HCT116 (cell line): Measurements from ENCODE around the gene PIK3C2A. TPM values are rescaled to one million over a fixed set of nuclear protein-coding genes. Genes with fewer than 3 reads are reported as not detected.

Experiments used
- ATAC-seq: fragments of 200-7000 bp; cut with Tn5 transposase; 2 replicates; pipeline ENCODE4 v1.9.1; 2020; ENCODE audit warnings: mild to moderate bottlenecking, moderate library complexity
- BruUV-seq: library from RNA; stranded (reverse); fragments of 400-500 nt; replicated peaks from 2 replicates; lab custom pipeline; 2021; lab: Mats Ljungman, UMichigan
- CTCF ChIA-PET: fragments of 300-600 bp; sonication (Branson Sonifier 250); formaldehyde crosslinking; loops from one replicate; lab custom pipeline; 2021; ENCODE audit warnings: antibody characterized with exemption; lab: Charles Lee
- POLR2A ChIA-PET: fragments of 300-600, 350-600 bp; sonication (Branson Sonifier 250); formaldehyde crosslinking; loops from one replicate; lab custom pipeline; 2021; ENCODE audit warnings: antibody characterized with exemption; lab: Charles Lee
- RAD21 ChIA-PET, 2 experiments: fragments of 300-600 bp; sonication (Branson Sonifier 250); formaldehyde crosslinking; loops; one replicate each; lab custom pipeline; 2023; ENCODE audit warnings: low total read pairs in 2 of 2; ENCODE audit not compliant: uncharacterized antibody in 2 of 2, unreplicated experiment in 2 of 2, low non-redundant PET in 1 of 2; lab: Charles Lee
- DNase-seq: peaks from one replicate; pipeline ENCODE4 v3.0.0-alpha.2; 2010; ENCODE audit warnings: low read depth, low spot score
- H2AFZ ChIP-seq: fragments of 200-600 bp; shearing (Covaris generic), sonication (generic); 2 replicates; pipeline ENCODE4 v1.6.1; 2017; ENCODE audit warnings: low read depth, mixed run types, mixed read lengths, antibody characterized with exemption, low read length; ENCODE audit not compliant: poor library complexity, severe bottlenecking
- H3K27ac ChIP-seq: 2 replicates; pipeline ENCODE4 v1.5.1; 2012; ENCODE audit warnings: low read depth, low read length
- H3K27me3 ChIP-seq: fragments of 200-600 bp; sonication (generic); 2 replicates; pipeline ENCODE4 v1.6.1; 2016; ENCODE audit warnings: mixed run types, low read length, mixed read lengths; ENCODE audit not compliant: insufficient read depth
- H3K36me3 ChIP-seq, 2 experiments: fragments of 200-500 bp in 1 of 2; fragments of 200-600 bp in 1 of 2; sonication (Bioruptor generic) in 1 of 2; sonication (generic) in 1 of 2; 2 replicates each; pipeline versions ENCODE4 v1.5.1 to v1.6.1; 2014 to 2016; ENCODE audit warnings: low read length in 2 of 2, inconsistent platforms in 1 of 2, mixed read lengths in 1 of 2, mixed run types in 1 of 2; ENCODE audit not compliant: insufficient read depth in 2 of 2, control insufficient read depth in 1 of 2
- H3K4me1 ChIP-seq, 2 experiments: fragments of 200-600 bp in 1 of 2; sonication (generic) in 1 of 2; 2 replicates each; pipeline versions ENCODE4 v1.5.1 to v1.6.1; 2012 to 2017; ENCODE audit warnings: low read length in 2 of 2, inconsistent platforms in 1 of 2, mild to moderate bottlenecking in 1 of 2, mixed read lengths in 1 of 2, mixed run types in 1 of 2, moderate library complexity in 1 of 2; ENCODE audit not compliant: insufficient read depth in 2 of 2, control insufficient read depth in 1 of 2
- H3K4me2 ChIP-seq: fragments of 200-600 bp; sonication (generic); 2 replicates; pipeline ENCODE4 v1.6.1; 2017; ENCODE audit warnings: mixed run types, low read length, mixed read lengths
- H3K4me3 ChIP-seq, 2 experiments: fragments of 200-600 bp in 1 of 2; sonication (generic) in 1 of 2; replicated peaks in 1 of 2; 2 replicates each; pipeline ENCODE4 v1.5.1; 2011 to 2016; ENCODE audit warnings: low read length in 2 of 2, control low read depth in 1 of 2, low read depth in 1 of 2, mild to moderate bottlenecking in 1 of 2, mixed read lengths in 1 of 2, mixed run types in 1 of 2
- H3K79me2 ChIP-seq: fragments of 200-600 bp; sonication (generic); 2 replicates; pipeline ENCODE4 v1.6.1; 2017; ENCODE audit warnings: mild to moderate bottlenecking, mixed run types, low read length, moderate library complexity, mixed read lengths; ENCODE audit not compliant: insufficient read depth
- H3K9ac ChIP-seq: fragments of 200-600 bp; sonication (generic); 2 replicates; pipeline ENCODE4 v1.6.1; 2016; ENCODE audit warnings: low read length, mixed read lengths
- H3K9me2 ChIP-seq: fragments of 200-600 bp; sonication (generic), shearing (Covaris generic); 2 replicates; pipeline ENCODE4 v1.6.1; 2017; ENCODE audit warnings: mixed run types, mild to moderate bottlenecking, moderate library complexity; ENCODE audit not compliant: insufficient read depth
- H3K9me3 ChIP-seq, 2 experiments: fragments of 200-500 bp in 1 of 2; fragments of 200-600 bp in 1 of 2; sonication (Bioruptor generic) in 1 of 2; sonication (generic) in 1 of 2; 2 replicates each; pipeline ENCODE4 v1.6.1; 2014 to 2017; ENCODE audit warnings: low read length in 2 of 2, mixed read lengths in 2 of 2, inconsistent platforms in 1 of 2, low read depth in 1 of 2, mild to moderate bottlenecking in 1 of 2, mixed run types in 1 of 2, moderate library complexity in 1 of 2; ENCODE audit not compliant: control insufficient read depth in 1 of 2, insufficient read depth in 1 of 2
- H4K20me1 ChIP-seq: fragments of 200-600 bp; sonication (generic), shearing (Covaris generic); 2 replicates; pipeline ENCODE4 v1.6.1; 2017; ENCODE audit warnings: mixed run types, mild to moderate bottlenecking, moderate library complexity; ENCODE audit not compliant: insufficient read depth
- CBX3 ChIP-seq: IDR thresholded peaks from 2 replicates; pipeline ENCODE4 v1.6.1; 2012; ENCODE audit warnings: low read depth
- EGR1 ChIP-seq: IDR thresholded peaks from 2 replicates; pipeline ENCODE4 v1.6.1; 2012; ENCODE audit warnings: low read depth
- ELF1 ChIP-seq: IDR thresholded peaks from 2 replicates; pipeline ENCODE4 v1.6.1; 2012; ENCODE audit warnings: low read depth, borderline replicate concordance
- EZH2 ChIP-seq: fragments of 200-600 bp; sonication (generic); IDR thresholded peaks from 2 replicates; pipeline ENCODE4 v1.6.1; 2017; ENCODE audit warnings: antibody characterized with exemption, mixed run types
- EZH2phosphoT487 ChIP-seq: fragments of 200-600 bp; IDR thresholded peaks from 2 replicates; pipeline ENCODE4 v1.6.1; 2018; ENCODE audit warnings: antibody characterized with exemption, borderline replicate concordance
- FOSL1 ChIP-seq: IDR thresholded peaks from 2 replicates; pipeline ENCODE4 v1.6.1; 2012; ENCODE audit warnings: low read depth
- POLR2A ChIP-seq: IDR thresholded peaks from 2 replicates; pipeline ENCODE4 v1.7.0; 2011; ENCODE audit warnings: borderline replicate concordance; ENCODE audit not compliant: insufficient read depth, insufficient read length; ENCODE audit errors: extremely low read depth
- TCF7L2 ChIP-seq: IDR thresholded peaks from 2 replicates; pipeline ENCODE4 v1.7.0; 2011; ENCODE audit warnings: borderline replicate concordance, inconsistent platforms; ENCODE audit not compliant: insufficient read depth, insufficient read length; ENCODE audit errors: extremely low read depth
- ZNF274 ChIP-seq: fragments of 200-500 bp; sonication (Bioruptor generic); IDR thresholded peaks from 2 replicates; pipeline ENCODE4 v1.6.1; 2014; ENCODE audit warnings: mild to moderate bottlenecking, low read depth, low read length, inconsistent platforms
- intact Hi-C: fragments of 100-400 bp; cut with micrococcal nuclease; formaldehyde crosslinking; loops from 2 replicates; pipeline ENCODE4 v1.10.0; 2022
- total RNA-seq: library from RNA; stranded (reverse); gene quantifications from one replicate; pipeline ENCODE4 v1.2.1, GENCODE V29; 2021; ENCODE audit not compliant: unreplicated experiment
- TF ChIP-seq, protein P1 (sequence below), 3 experiments: fragments of 200-600 bp in 1 of 3; sonication (generic) in 1 of 3; IDR thresholded peaks in 2 of 3; conservative IDR thresholded peaks in 1 of 3; 2 replicates each; pipeline ENCODE4 v1.5.1; 2012 to 2017; ENCODE audit warnings: low read depth in 2 of 3, low read length in 2 of 3, antibody characterized with exemption in 1 of 3, borderline replicate concordance in 1 of 3, control low read depth in 1 of 3, mild to moderate bottlenecking in 1 of 3, mixed read lengths in 1 of 3, mixed run types in 1 of 3, moderate library complexity in 1 of 3; ENCODE audit not compliant: insufficient read depth in 1 of 3
- TF ChIP-seq, protein P2 (sequence below): IDR thresholded peaks from 2 replicates; pipeline ENCODE4 v1.6.1; 2012
- TF ChIP-seq, protein P3 (sequence below): IDR thresholded peaks from 2 replicates; pipeline ENCODE4 v1.6.1; 2012; ENCODE audit warnings: low read depth
- TF ChIP-seq, protein P4 (sequence below): IDR thresholded peaks from 2 replicates; pipeline ENCODE4 v1.6.1; 2012
- TF ChIP-seq, protein P5 (sequence below): IDR thresholded peaks from 2 replicates; pipeline ENCODE4 v1.6.1; 2011; ENCODE audit warnings: mild to moderate bottlenecking, low read length, moderate library complexity; ENCODE audit not compliant: insufficient replicate concordance; ENCODE audit errors: extremely low read depth

PIK3C2A gene
- total RNA-seq, 1 experiment from 2014 or later, result 51.6 TPM

DNA sequence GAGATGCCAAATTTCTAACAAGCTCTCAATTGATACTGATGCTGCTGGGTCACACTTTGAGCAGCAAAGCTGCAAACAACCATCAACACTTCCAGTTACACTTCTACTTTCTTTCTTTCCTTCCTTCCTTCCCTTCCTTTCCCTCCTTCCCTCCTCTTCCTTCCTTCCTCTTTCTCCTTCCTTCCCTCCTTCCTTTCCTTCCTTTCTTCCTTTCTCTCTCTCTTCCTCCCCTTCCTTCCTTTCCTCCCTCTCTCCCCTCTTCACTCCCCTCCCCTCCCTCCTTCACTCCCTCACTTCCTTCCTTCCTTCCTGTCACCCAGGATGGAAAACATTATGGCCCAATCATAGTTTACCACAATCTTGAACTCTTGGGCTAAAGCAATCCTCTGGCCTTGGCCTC is 33.0 kb upstream of the PIK3C2A start:
- CTCF ChIA-PET, result no interaction called here
- no peak overlapping the region for H3K4me3 ChIP-seq
- H3K27ac ChIP-seq, result no peak overlapping the region
- H3K4me2 ChIP-seq, result no peak overlapping the region
- H3K9me2 ChIP-seq, result no peaks in the 10 kb centered on the region
- no peaks in the 10 kb centered on the region for H3K4me1 ChIP-seq
- H3K79me2 ChIP-seq, result no peaks in the 10 kb centered on the region
- H3K27me3 ChIP-seq, result no peaks in the 10 kb centered on the region
- no peak for DNase-seq
- no peaks in the 10 kb centered on the region for H3K9me3 ChIP-seq
- BruUV-seq, result no TSS peak
- no peak overlapping the region for H2AFZ ChIP-seq
- H4K20me1 ChIP-seq, result no peaks in the 10 kb centered on the region
- POLR2A ChIA-PET, result no interaction called here
- H3K36me3 ChIP-seq, result no peaks in the 10 kb centered on the region
- no peak for ATAC-seq
- RAD21 ChIA-PET, result no interaction called here
- no peak overlapping the region for H3K9ac ChIP-seq
- no peak for TF ChIP-seq EZH2phosphoT487
- TF ChIP-seq TCF7L2, result no peak
- no peak for TF ChIP-seq EZH2
- TF ChIP-seq, protein P1, sequence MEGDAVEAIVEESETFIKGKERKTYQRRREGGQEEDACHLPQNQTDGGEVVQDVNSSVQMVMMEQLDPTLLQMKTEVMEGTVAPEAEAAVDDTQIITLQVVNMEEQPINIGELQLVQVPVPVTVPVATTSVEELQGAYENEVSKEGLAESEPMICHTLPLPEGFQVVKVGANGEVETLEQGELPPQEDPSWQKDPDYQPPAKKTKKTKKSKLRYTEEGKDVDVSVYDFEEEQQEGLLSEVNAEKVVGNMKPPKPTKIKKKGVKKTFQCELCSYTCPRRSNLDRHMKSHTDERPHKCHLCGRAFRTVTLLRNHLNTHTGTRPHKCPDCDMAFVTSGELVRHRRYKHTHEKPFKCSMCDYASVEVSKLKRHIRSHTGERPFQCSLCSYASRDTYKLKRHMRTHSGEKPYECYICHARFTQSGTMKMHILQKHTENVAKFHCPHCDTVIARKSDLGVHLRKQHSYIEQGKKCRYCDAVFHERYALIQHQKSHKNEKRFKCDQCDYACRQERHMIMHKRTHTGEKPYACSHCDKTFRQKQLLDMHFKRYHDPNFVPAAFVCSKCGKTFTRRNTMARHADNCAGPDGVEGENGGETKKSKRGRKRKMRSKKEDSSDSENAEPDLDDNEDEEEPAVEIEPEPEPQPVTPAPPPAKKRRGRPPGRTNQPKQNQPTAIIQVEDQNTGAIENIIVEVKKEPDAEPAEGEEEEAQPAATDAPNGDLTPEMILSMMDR (IDR thresholded peaks at IDR 0.05 in 2 of 3, conservative IDR thresholded peaks at IDR 0.05 in 1 of 3; ENCODE audit: borderline replicate concordance in 1 of 3, insufficient read depth in 1 of 3, low read depth in 2 of 3, low read length in 2 of 3), result no peak
- no peak for TF ChIP-seq FOSL1
- no peak for TF ChIP-seq CBX3
- TF ChIP-seq, protein P2, sequence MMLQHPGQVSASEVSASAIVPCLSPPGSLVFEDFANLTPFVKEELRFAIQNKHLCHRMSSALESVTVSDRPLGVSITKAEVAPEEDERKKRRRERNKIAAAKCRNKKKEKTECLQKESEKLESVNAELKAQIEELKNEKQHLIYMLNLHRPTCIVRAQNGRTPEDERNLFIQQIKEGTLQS, result no peak
- TF ChIP-seq, protein P3, sequence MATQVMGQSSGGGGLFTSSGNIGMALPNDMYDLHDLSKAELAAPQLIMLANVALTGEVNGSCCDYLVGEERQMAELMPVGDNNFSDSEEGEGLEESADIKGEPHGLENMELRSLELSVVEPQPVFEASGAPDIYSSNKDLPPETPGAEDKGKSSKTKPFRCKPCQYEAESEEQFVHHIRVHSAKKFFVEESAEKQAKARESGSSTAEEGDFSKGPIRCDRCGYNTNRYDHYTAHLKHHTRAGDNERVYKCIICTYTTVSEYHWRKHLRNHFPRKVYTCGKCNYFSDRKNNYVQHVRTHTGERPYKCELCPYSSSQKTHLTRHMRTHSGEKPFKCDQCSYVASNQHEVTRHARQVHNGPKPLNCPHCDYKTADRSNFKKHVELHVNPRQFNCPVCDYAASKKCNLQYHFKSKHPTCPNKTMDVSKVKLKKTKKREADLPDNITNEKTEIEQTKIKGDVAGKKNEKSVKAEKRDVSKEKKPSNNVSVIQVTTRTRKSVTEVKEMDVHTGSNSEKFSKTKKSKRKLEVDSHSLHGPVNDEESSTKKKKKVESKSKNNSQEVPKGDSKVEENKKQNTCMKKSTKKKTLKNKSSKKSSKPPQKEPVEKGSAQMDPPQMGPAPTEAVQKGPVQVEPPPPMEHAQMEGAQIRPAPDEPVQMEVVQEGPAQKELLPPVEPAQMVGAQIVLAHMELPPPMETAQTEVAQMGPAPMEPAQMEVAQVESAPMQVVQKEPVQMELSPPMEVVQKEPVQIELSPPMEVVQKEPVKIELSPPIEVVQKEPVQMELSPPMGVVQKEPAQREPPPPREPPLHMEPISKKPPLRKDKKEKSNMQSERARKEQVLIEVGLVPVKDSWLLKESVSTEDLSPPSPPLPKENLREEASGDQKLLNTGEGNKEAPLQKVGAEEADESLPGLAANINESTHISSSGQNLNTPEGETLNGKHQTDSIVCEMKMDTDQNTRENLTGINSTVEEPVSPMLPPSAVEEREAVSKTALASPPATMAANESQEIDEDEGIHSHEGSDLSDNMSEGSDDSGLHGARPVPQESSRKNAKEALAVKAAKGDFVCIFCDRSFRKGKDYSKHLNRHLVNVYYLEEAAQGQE, result no peak
- TF ChIP-seq EGR1, result no peak
- no peak for TF ChIP-seq POLR2A
- TF ChIP-seq ELF1, result no peak
- TF ChIP-seq, protein P4, sequence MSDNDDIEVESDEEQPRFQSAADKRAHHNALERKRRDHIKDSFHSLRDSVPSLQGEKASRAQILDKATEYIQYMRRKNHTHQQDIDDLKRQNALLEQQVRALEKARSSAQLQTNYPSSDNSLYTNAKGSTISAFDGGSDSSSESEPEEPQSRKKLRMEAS, result no peak
- TF ChIP-seq, protein P5, sequence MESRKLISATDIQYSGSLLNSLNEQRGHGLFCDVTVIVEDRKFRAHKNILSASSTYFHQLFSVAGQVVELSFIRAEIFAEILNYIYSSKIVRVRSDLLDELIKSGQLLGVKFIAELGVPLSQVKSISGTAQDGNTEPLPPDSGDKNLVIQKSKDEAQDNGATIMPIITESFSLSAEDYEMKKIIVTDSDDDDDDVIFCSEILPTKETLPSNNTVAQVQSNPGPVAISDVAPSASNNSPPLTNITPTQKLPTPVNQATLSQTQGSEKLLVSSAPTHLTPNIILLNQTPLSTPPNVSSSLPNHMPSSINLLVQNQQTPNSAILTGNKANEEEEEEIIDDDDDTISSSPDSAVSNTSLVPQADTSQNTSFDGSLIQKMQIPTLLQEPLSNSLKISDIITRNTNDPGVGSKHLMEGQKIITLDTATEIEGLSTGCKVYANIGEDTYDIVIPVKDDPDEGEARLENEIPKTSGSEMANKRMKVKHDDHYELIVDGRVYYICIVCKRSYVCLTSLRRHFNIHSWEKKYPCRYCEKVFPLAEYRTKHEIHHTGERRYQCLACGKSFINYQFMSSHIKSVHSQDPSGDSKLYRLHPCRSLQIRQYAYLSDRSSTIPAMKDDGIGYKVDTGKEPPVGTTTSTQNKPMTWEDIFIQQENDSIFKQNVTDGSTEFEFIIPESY, result no peak
- TF ChIP-seq ZNF274, result no peak
- TF ChIP-seq, all 23 proteins: peak for 0
- intact Hi-C loops, result no loop called here
